NCI-H82 (cell line): ENCODE results near the gene ASPA.
"Not testable (repeated sequence)": the region's sequence is repeated elsewhere in the genome, so short reads cannot be mapped to it uniquely, and the experiment has no call there.

Experiments used
- DNase-seq: peaks from one replicate; lab custom pipeline; 2025; lab: John Stamatoyannopoulos, UW

Gene ASPA

DNA sequence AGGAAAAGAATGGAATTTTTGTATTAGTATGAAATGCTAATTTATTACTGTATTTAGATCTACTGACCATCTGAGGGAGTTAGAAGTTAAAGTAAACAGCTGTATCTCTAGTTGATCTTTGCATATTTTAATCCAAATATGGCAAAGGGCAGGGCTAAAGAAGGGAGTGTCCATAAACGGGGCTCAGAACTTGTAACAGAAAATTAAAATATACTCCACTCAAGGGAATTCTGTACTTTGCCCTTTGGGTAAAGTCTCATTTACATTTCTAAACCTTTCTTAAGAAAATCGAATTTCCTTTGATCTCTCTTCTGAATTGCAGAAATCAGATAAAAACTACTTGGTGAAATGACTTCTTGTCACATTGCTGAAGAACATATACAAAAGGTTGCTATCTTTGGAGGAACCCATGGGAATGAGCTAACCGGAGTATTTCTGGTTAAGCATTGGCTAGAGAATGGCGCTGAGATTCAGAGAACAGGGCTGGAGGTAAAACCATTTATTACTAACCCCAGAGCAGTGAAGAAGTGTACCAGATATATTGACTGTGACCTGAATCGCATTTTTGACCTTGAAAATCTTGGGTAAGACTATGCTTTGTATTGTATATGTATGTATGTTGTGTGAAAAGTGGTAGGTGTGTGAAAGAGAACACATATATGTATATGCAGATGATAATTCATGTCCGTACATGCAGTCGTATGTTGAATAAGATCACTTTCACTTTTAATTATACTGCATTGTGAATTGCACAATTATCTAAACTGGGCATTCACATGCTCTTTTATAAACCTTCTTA is at the start of gene ASPA:
Gene ASPA (plus strand): TSS at position 186 of the 799 bp plus-strand sequence. CDS start 163 bp downstream, at position 349.
- DNase-seq, result no peak

DNA sequence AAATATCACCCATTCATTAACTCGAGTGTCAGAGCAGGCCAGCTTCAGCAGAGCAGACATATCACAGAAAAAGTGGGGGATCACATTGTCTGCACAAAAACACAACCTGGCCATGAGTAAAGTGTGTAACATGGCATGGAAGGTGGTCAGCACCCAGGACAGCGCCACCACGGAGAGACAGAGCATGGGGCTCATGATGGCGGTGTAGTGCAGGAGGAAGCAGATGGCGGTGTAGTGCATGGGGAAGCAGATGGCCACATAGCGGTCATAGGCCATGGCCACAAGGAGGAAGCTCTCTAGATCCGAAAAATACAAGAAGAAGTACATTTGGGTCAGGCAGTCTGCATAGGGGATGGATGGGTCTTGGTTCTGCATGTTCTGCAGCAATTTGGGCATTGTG is 42.6 kb upstream of the ASPA start:
- DNase-seq, result not testable (repeated sequence)

DNA sequence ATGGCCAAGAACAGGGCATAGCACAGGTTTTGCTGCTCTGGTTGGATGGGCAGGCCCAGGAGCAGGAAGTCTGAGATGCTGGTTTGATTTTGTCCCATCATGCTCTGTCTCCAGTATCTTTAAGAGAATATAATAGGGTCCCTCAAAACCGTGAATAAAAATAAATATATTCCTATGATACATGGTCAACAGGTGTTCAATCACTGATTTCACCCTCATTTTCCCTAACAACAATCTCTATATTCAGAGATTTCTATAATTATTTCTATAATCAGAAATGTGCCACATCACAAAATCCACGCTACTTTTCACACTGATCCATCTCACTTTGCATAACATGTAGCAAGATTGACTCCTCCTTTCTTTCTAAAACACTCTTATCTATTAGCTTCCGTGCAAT is 42.1 kb upstream of the ASPA start, which contains the start of gene OR1E2:
Gene OR1E2 (minus strand): TSS at position 101 of the 400 bp plus-strand sequence. CDS start 0 bp downstream, at position 101.
- DNase-seq, result no peak

DNA sequence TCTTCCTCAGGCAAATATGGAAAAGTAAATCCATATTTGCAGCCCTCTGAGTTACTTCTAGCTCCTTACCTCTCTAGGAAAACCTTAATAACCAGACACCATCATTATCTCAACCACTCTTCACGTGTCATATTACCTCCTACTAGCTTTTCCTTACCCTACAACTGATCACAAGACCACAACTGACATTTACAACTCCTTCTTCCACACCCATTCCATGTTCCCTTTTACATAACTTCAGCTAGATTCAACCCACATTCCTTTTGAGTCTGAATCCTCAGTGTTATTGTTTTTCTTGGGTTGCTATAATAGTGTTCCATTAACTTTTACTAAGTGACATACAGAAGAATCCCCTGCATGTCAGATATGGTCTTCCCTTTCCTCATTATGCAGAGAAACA is 37.4 kb upstream of the ASPA start:
- DNase-seq, result no peak

DNA sequence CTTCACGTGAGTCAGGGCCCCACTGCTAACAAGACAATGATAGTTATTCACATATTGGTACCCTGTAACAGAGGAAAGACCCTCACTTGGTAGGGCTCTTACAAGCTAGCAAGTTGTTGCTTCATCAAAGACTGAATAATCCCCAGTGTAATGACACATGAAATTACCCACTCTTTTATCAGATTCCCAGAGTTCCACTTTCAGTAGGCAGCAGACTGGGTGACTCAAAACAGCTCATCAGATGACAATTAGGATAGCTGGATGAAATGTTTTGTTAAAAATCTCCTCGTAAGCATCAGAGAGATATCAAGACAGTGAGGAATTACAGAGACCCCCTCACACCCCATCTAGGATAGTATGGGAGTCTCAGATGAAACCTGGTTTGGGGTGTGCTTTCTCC is 35.3 kb upstream of the ASPA start:
- DNase-seq, result no peak

DNA sequence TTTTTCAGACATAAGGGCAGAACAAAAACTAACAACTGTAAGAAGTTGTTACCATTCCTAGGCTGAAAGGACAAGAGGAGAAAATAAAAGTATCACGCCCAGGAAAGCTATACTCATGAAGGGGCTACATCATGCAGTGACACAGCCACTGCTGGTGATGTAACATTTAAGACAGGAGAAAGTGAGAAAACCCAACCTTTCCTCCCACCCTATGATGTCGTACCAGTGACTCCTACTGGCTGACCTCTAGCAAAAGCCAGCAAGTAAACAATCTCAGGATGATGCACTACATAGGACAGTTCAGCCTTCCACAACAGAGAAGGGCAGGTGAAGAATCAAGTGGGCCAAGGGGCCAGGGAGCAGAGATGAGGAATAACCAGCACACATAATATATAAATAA is 28.2 kb upstream of the ASPA start:
- peak; percentile 42 for DNase-seq

DNA sequence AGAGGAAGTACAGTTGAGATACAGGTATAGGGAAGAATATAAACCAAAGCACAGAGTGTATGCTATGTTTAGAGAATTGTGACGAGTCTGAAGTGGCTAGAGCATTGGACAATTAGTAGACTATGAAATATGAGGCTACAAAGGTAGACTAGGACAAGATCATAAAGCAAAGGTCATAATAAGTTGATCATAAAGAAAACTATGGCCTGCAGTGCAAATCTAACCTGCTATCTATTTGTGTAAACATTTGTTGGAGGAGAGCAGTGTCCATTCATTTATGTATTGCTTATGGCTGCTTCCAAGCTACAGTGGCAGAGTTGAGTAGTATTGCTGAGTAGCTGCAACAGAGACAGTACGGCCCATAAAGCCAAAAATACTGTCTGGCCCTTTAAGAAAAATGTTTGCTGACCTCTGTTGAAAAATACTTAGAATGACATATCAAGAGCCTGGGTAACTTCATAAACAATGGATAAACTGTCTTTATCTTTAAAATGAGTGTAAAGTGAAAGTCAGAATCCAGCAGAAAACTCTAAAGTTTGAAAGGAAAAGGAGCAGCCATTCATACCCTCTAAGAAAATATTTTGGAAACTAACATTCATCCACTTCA is 27.6 kb upstream of the ASPA start:
- no peak for DNase-seq

DNA sequence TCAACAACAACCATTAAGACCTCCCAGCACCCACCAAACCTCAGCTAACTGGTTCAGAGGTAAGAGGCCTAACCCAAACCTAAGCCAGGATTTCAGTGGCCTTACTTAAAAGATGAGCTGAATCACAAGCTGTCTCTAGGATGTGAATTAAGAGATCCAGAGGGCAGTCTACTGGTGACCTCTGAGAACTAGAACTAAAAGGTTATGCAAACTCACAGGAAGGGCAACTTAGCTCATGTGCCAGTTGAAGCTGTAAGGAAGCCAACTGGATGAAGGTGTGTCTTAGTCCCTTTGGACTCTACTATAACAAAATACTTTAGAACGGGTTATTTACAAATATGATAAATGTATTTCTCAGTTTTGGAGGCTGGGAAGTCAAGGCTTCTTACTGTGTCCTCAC is 9.4 kb upstream of the ASPA start:
- DNase-seq, result peak; percentile 93

DNA sequence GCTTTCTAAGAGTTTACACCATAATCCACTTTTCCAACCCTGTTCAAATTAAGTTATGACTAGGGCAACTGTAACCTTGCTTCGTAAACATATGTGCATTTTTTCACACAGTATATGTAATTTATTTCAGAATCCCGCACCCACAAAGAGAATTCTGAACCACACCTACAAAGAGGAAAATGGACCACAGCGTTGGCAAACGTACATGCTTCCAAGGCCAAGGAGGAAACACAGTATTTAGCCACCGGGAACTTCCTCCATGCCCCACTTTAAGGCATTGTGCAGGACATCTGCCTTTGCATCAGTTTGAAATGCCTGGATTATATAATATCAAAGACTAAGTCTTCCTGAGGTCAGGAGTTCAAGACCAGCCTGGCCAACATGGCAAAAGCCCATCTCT is 6.3 kb upstream of the ASPA start:
- DNase-seq, result no peak

DNA sequence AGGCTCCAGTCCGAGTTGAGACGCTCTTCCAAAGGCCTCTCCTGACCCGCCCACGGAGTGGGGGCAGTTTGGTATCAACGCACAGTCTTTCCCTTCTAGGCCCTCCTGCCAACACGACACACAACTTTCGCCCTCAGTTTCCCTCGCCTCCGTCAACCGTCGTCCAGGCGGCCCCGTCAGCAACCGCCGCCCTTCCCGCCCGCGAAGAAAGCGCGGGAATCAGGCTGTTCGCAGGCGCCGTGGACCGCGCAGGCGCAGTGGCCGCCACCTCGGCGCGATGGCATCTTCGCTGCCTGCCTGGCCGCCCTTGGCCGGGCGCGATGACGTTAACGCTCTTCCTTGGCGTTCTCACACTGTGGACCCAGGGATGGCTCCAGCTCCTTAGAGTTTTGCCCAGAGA is 4.2 kb upstream of the ASPA start, which contains the start of gene SPATA22:
Gene SPATA22 (minus strand): TSS at position 221 of the 400 bp plus-strand sequence. CDS start 2,494 bp downstream, outside the sequence.
- no peak for DNase-seq

DNA sequence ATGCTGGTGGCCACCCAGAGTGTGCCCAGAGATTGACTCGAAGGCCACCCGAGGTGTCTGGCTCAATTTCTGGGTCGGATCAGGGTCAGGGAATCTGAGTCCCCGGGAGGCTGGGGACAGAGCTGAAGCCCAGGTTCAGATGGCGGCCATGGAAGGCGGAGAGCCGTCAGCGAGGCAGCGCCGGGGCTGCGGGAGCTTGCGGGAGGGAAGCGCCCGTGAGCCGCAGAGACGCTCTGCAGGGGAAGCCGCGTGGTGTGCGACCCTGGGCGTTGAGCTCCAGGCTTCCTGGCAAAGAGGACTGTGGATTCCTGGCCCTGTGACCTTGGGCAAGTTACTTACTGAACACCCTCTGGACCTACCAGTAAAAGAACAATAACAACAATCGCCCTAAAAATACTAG is 3.7 kb upstream of the ASPA start:
- DNase-seq, result no peak

DNA sequence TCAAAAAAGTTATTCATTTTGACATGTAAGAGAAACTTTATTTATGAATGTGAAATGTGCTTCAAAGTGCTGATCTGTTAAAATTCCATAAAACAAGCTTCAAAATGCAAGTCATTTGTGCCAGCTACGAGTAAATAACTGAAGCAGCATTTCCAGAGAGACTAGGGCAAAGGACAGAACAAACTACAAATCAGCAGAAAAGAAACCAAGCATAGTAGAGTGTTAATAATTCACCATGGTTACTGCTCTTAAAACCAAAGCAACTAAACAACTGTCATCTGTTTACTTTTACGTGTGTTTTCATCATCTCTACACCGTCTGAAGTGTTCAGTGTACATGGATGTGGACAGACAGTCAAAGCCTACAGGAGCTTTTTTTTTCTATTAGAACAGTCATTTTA is 1.6 kb upstream of the ASPA start:
- no peak for DNase-seq

DNA sequence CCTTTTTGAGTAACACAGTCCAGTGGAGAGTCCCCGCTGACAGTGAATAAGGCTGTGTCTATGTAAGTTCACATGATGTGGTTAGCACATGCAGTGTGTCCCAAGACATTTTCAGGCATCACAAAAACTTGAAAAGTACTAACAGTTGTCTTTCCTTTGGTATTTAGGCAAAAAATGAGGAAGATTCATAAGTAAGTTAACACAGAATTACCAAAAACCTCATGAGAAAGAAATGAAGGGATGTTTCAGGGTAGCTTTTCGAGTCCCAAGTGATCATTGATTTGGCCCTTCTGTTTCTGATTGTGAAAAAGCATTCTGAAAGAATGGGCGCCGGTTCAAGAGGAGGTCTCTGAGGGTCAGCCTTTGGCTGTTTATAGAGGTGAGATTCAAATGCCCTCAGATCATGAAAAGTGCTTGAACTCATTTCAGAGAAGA is 529 bp upstream of the ASPA start:
- DNase-seq, result no peak

DNA sequence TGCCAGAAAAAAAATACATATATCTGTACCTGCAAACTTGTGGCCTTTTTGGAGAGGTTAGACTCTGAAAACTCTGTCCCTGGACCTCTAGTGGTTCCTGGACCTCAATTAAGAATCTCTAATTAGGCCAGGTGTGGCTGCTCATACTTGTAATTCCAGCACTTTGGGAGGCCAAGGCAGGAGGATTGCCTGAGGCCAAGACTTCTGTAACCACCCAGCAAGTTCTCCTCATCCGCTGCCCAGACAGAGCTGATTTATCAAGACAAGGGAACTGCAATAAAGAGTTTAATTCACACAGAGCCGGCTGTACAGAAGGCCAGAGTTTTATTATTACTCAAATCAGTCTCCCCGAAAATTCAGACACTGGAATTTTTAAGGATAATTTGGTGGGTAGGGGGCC is 4.2 kb downstream of the ASPA start:
- no peak for DNase-seq

DNA sequence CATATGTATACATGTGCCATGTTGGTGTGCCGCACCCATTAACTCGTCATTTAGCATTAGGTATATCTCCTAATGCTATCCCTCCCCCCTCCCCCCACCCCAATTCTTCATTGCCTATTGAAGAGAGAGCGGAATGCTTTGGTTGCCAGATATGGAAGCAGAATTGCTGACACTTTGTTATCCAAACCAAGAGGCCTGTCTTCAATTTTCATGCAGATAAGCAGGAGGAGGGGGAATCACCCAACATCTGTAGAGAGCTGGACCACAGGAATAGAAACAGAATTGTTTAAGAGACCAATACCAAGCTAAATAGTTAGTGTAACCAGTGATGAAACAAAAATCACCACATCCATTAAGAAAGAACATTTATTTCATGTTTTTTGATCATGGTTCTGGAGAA is 7.1 kb downstream of the ASPA start:
- no peak for DNase-seq

DNA sequence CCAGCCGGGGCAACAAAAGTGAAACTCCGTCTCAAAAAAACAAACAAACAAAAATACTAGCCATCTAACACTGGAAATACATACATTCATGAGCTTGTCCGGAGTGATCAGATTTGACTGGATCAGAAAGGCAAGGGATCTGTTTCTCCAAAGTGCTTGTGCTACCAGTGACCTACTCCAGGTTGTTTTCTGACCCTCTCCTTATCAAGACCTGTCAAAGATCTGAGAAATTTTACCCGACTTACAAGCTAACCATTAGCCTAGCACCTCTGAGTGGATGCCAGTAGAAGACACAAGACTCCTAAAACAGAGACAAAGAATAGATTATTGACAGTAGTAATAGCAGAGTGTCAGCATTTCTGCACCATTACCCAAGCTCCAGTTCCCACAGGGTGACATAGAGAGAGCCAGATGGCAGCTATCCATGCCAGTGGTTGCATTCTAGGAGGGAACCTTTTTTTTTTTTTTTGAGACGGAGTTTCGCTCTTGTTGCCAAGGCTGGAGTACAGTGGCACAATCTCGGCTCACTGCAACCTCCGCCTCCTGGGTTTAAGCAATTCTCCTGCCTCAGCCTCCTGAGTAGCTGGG is 9.8 kb downstream of the ASPA start:
- DNase-seq, result no peak

DNA sequence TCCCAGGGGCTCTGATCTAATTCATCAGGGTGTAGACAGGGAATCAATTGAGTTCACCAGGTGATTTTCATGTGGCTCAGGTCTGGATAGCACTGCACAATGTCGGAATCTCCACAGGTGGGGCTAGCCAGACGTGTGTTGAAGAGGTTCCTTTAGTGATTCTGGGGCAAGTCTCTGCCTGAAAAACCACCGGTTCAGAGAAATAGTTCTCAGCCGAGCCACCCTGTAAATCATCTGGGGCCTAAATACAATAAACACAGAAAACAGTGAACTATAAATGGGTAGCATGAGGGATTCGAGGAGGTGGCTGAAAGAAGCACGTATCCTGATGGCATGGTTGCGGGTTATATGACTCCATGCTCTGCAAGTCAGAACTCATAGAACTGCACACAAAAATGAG is 21.3 kb downstream of the ASPA start:
- DNase-seq, result no peak

DNA sequence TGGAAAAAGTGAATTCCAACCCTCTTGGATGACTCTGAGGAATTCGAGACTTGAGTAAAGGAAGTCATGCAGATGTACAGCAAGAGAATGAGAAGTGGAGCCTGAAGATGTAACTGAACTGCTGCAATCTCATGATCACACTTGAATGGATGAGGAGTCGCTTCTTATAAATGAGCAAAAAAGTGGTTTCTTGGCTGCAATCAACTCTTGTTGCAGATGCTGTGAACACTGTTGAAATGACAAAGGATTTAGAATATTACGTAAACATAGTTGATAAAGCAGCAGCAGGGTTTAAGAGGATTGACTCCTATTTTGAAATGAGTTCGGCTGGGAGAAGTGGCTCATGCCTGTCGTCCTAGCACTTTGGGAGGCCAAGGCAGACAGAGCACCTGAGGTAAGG is 25.5 kb downstream of the ASPA start:
- no peak for DNase-seq

DNA sequence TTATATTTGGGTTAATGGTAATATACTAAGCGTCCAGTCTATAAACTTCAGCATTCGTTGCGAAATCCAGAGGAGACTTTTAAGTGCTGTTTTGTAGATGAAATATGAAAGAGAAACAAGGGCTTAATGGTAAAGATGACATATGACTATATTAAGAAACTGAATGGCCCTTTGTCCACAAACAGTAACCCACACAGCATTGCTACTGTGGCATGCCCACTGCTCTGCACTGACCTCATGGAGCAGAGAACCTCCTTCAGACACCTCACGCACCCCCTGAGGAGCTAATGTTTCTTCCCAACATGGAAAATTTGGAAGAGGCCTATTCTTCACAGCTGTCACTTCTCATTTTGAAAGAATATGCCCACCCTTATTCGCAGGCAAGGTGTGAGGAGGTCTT is 26.7 kb downstream of the ASPA start:
- DNase-seq, result no peak

DNA sequence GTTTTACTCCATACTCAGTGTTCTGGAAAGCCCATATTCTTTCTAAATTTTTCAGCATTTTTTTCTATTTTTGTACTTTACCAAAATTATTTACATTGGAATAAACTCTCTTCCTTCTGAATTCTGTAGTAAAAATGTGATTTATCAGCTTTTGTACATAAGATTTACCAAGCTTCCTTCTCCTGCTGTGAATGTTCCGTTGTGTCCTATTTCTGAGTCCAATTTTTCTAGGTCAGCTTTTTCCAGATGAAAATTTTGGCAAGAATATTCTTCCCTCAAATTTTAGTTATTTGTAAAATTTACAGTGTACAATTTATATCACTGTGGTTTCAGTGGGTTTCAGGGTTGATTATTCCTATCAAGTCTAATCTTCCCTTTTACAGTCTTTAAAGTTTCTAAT is 27.5 kb downstream of the ASPA start:
- DNase-seq, result no peak

DNA sequence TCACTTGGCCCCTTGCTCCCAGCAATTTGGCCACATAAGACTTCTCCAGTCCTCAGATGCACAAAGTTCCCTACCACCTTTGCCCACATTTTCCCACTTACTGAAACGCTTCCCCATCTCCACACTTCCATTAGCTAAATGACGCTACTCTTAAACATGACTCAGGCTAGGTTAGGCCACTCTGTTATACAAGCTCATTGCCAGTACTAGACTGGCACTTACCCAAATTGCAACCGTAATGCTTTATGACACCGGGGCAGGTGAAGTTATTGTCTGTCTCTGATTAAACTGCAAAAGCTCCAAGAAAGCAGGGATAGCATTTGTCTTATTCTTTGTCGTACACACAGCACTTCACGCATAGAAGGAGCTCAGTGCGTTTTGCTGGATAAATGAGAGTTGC is 29.2 kb downstream of the ASPA start:
- no peak for DNase-seq

DNA sequence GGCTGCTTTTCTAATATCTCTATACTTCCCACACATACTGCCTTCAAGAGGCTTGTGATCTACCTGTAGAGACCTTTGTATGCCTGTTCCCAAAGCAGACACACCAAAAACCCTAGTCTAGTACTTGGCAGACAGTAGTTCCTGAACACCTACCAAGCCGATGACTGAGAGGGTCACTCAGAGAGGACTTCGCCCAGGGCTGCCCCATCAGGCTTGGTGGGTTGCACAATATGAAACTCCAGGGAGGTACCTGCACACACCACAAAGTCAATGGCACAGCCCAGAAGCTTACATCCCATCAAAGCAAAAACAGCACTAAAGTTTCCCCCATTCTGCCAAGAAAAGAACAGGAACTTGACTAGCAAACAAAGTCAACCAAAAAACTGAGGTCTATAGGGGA is 30.3 kb downstream of the ASPA start:
- no peak for DNase-seq

DNA sequence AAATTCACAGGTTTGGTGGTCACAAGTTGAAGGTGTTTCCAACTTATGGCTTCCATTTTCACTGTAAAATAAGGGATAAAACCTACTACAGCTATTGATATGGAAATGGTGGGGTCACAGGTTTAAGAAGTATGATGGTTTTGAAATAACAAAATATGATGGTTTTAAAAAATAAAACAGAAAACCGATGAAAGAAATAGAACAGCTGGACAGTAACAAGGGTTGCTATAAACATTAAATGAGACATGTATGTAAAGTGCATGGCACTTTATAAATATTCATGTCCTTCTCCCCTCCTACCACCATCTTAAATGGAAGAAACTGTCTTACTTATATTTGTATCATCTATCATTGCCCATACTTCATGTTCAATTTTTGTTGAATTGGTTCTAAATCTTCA is 31.3 kb downstream of the ASPA start:
- DNase-seq, result no peak
